Measurements from ENCODE around the gene ARL6IP4.

ARL6IP4 gene

DNA sequence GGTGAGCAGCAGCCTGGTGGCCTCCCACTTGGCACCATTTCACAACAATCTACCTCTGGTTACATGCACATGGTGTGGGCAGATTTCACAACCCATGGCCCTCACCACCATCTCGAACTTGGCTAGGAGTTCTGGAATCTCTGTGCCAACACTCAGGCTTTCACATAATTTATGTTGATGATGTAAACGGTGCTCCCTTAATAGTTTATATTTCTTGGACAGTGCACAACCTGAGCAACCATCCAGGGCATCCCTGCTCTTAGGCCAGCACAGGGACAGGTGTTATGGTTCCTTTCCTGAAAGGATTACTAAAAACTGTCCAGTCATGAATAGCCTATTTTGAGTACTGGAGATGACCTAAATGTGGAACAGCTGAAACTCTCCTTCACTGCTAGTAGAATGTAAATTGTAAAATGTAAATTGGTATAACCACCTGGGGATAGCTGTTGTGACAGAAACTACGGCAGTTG, 42.8 kb upstream of the ARL6IP4 start:
- TF ChIP-seq FOXP2 (optimal IDR thresholded peaks at IDR 0.05; ENCODE audit: borderline replicate concordance, extremely low read depth, extremely low read length, insufficient read depth) (no peak), SIN3A (IDR thresholded peaks at IDR 0.05; ENCODE audit: borderline replicate concordance, insufficient read depth, low read length) (no peak), POLR2AphosphoS5 (IDR thresholded peaks at IDR 0.05; ENCODE audit: low read depth, low read length) (no peak), TAF1 (IDR thresholded peaks at IDR 0.05; ENCODE audit: borderline replicate concordance, insufficient read depth, low read length) (no peak)
- TF ChIP-seq, protein P1, sequence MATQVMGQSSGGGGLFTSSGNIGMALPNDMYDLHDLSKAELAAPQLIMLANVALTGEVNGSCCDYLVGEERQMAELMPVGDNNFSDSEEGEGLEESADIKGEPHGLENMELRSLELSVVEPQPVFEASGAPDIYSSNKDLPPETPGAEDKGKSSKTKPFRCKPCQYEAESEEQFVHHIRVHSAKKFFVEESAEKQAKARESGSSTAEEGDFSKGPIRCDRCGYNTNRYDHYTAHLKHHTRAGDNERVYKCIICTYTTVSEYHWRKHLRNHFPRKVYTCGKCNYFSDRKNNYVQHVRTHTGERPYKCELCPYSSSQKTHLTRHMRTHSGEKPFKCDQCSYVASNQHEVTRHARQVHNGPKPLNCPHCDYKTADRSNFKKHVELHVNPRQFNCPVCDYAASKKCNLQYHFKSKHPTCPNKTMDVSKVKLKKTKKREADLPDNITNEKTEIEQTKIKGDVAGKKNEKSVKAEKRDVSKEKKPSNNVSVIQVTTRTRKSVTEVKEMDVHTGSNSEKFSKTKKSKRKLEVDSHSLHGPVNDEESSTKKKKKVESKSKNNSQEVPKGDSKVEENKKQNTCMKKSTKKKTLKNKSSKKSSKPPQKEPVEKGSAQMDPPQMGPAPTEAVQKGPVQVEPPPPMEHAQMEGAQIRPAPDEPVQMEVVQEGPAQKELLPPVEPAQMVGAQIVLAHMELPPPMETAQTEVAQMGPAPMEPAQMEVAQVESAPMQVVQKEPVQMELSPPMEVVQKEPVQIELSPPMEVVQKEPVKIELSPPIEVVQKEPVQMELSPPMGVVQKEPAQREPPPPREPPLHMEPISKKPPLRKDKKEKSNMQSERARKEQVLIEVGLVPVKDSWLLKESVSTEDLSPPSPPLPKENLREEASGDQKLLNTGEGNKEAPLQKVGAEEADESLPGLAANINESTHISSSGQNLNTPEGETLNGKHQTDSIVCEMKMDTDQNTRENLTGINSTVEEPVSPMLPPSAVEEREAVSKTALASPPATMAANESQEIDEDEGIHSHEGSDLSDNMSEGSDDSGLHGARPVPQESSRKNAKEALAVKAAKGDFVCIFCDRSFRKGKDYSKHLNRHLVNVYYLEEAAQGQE (IDR thresholded peaks at IDR 0.05; ENCODE audit: insufficient read depth in 1 of 2, low read depth in 2 of 2, low read length in 2 of 2): no peak

DNA sequence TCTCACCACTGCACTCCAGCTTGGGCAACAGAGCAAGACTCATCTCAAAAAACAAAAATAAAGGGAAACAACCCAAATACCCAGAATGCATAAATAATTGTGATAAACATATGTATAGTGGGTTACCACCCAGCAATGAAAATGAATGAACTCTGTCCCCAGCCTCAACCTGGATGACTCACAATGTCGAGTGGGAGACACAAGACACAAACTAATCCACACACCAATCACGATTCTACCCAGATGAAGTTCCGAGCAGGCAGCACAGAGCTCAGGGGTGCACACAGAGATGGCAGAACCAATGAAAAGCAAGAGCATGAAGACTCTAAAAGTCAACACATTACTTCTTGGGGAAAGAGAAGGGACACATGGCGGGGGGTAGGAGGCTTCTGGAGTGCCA, 41.4 kb upstream of the ARL6IP4 start:
- no peak for TF ChIP-seq SIN3A (IDR thresholded peaks at IDR 0.05; ENCODE audit: borderline replicate concordance, insufficient read depth, low read length)
- TF ChIP-seq POLR2AphosphoS5 (IDR thresholded peaks at IDR 0.05; ENCODE audit: low read depth, low read length): no peak
- TF ChIP-seq, protein P1 (IDR thresholded peaks at IDR 0.05; ENCODE audit: insufficient read depth in 1 of 2, low read depth in 2 of 2, low read length in 2 of 2): no peak
- TF ChIP-seq FOXP2 (optimal IDR thresholded peaks at IDR 0.05; ENCODE audit: borderline replicate concordance, extremely low read depth, extremely low read length, insufficient read depth): no peak
- no peak for TF ChIP-seq TAF1 (IDR thresholded peaks at IDR 0.05; ENCODE audit: borderline replicate concordance, insufficient read depth, low read length)

DNA sequence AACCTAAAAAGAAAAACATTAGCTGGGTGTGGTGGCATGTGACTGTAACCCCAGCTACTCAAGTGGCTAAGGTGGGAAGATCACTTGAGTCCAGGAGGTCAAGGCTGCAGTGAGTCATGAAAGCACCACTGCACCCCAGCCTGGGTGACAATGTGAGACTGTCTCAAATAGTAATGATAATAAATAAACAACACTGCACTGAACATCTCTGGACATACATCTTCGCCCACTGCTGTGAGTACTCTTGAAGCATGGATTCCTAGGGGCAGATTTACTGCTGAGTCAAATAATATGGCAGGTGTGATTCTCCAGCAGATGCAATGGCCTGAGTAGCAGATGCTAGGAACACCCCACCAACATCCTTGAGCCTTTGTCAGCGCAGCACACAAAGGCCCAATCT, 37.8 kb upstream of the ARL6IP4 start:
- TF ChIP-seq POLR2AphosphoS5 (IDR thresholded peaks at IDR 0.05; ENCODE audit: low read depth, low read length) (no peak), SIN3A (IDR thresholded peaks at IDR 0.05; ENCODE audit: borderline replicate concordance, insufficient read depth, low read length) (no peak), FOXP2 (optimal IDR thresholded peaks at IDR 0.05; ENCODE audit: borderline replicate concordance, extremely low read depth, extremely low read length, insufficient read depth) (no peak), TAF1 (IDR thresholded peaks at IDR 0.05; ENCODE audit: borderline replicate concordance, insufficient read depth, low read length) (no peak)
- TF ChIP-seq, protein P1 (IDR thresholded peaks at IDR 0.05; ENCODE audit: insufficient read depth in 1 of 2, low read depth in 2 of 2, low read length in 2 of 2): no peak

DNA sequence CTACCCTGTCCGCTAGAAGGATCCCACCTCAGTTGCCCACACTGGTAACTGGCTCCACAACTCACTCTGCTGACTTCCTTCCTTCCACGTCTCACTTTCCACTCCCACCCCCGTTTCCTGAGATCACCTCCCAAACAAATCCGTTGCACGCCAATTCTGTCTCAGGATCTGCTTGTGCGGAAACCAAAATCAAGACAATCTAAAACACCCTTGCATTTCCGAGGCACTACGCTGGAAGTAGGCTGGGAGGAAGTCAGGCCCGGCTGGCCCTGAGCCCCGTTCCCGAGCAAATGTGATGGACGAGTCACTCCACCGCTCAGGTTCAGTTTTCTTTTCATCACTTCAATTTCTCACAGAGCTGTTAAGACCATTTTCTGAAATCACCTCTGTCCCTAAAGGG, 37.3 kb upstream of the ARL6IP4 start:
- no peak for TF ChIP-seq FOXP2 (optimal IDR thresholded peaks at IDR 0.05; ENCODE audit: borderline replicate concordance, extremely low read depth, extremely low read length, insufficient read depth)
- TF ChIP-seq SIN3A (IDR thresholded peaks at IDR 0.05; ENCODE audit: borderline replicate concordance, insufficient read depth, low read length): 0 out of 2 replicates have a peak, but pooled peaks have one; percentile 18
- TF ChIP-seq POLR2AphosphoS5 (IDR thresholded peaks at IDR 0.05; ENCODE audit: low read depth, low read length): 0 out of 2 replicates have a peak, but pooled peaks have one; percentile 25
- 0 out of 2 replicates have a peak, but pooled peaks have one; percentile 20 for TF ChIP-seq TAF1 (IDR thresholded peaks at IDR 0.05; ENCODE audit: borderline replicate concordance, insufficient read depth, low read length)
- TF ChIP-seq, protein P1 (IDR thresholded peaks at IDR 0.05; ENCODE audit: insufficient read depth in 1 of 2, low read depth in 2 of 2, low read length in 2 of 2): peak in 1 of 2 experiments; percentile 34; a peak in 1 of 4 replicates

Data from PFSK-1 (cell line).